HG03159 (cell line): ENCODE results near the gene CMTM1.
"Not testable (repeated sequence)": the region's sequence is repeated elsewhere in the genome, so short reads cannot be mapped to it uniquely, and the experiment has no call there.

Source experiments
- ATAC-seq: cut with Tn5 transposase; IDR thresholded peaks from one replicate; pipeline ENCODE4 v1.9.1; 2021; ENCODE audit warnings: mild to moderate bottlenecking, moderate library complexity; ENCODE audit not compliant: unreplicated experiment

The CMTM1 gene

DNA sequence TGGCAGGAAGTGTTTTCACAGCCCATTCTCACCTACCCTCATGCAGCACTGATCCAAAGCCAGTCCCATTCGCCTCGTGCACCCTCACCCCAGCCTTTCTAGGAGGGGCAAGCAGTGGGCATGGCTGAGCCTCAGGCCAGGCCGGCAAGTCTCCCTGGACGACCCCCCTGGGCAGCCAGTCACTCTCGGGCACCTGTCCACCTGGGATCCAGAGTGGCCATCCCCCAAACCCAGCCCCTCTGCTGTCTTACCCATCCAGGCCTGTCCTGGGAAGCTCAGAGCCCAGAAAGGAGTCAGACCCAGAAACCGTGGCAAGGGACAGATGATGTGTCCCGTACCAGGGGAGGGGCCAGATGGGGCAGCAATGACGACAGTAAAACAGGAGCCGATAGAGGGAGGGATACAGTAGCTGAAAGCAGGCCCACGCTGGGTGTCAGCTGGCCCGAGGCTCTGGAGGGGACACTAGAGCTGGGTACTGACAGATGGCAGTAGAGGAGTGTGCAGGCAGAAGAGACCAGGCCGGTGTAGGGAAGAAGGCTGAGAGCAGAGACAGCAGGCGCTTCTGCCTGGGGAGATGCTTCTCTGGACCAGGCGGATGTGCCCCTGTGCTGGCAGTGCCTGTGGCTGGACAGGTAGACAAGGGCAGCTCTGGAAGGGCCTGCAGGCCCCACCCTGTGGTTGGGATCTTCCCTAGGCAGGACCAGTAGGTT, 44.0 kb downstream of the CMTM1 start:
- ATAC-seq = no peak

DNA sequence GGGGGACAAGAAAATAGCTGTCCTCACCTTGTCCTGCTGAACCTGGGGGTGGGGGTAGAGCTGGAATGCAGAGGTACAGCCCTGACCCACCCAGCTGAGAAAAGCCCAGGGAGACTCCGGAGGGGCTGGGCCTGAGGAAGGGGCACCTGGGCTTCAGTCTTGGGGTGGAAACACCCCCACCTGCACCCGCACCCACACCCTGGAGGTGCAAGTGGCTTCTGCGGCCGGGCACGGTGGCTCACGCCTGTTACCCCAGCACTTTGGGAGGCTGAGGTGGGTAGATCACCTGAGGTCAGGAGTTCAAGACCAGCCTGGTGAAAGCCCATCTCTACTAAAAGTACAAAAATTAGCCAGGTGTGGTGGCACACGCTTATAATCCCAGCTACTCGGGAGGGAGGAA, 45.7 kb downstream of the CMTM1 start:
- ATAC-seq = not testable (repeated sequence)

DNA sequence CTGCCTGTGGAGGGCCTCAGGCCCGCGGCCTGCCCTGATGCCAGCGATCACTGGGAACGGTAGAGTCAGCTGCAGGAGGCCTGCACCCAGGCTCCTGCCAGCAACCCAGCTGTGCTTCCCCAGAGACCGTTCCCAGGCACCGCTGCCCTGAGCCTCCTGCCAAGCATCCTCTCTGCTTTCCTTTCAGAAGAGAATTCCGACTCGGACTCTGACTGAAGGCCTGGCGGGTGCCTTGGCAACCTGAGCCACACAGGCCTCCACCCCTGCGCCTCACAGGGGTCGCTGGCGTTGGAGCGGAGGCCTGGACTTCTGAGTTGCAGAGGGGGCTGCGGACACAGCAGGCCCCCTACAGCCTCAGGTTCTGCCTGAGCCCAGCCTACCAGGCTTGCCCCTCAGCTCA, 46.2 kb downstream of the CMTM1 start:
- ATAC-seq = no peak

DNA sequence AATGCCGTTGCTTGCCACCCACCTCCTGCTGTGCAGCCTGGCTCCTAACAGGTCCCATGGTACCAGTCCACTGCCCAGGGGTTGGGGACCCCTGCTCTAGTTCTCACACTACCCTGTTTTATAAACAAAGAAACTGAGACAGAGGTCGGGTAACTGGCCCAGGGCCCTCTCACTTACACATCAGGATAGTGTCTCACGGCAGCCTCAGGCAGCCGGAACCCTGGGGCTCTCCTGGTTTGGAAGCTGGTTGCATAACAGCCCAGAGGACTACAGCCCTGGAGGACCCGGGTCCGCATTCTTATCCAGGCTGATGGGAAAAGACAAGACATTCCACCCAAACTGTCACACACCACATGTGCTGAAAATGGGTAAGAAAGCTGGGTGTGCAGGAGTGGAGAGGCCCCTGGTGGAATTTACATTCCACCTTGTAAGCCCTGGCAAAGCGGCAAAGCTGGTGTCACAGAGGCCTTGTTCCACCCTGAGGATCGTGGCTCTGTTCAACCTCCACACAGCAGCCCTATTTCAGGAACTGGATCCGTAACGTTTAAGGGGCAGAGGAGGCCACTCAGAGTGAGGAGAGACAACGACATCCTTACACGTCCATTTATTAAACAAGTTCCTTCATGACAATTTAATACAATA, 48.0 kb downstream of the CMTM1 start:
- no peak for ATAC-seq

DNA sequence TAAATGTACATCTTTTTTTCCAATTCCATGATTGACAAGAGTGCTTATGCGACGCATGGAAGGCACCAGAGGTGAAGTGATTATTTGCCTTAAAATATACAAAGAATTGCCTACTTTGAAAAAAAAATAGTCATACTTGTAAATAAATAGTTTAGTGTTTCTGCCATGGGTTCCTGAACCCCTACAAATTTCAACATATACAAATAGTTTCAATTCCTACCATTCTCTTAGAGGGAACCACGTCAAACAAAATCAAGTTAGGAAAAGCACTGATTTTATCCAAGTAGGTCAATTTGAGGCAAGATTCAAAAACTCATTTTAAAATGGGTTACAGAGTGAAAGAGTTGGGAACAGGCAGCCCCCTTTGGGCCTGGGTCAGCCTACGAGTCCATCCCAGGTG, 49.9 kb downstream of the CMTM1 start:
- no peak for ATAC-seq

DNA sequence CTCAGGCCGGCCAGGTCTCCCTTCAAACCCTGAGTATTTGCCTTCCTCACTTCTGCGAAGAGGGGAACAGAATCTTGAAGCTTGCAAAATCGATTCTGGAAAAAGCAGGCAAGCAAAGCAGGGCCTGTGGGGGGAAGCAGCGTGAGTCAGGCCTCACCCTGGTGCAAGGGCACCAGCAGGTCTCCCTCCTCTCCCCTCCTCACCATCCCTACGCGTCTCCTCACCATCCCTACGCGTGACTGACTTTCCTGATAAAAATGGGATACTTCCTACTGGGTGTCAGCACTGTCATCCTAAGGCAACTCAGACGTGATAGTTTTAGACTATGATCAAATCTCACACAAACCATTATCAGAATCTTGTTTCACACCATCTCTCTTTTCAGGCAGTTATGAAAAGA, 50.4 kb downstream of the CMTM1 start:
- ATAC-seq = no peak

DNA sequence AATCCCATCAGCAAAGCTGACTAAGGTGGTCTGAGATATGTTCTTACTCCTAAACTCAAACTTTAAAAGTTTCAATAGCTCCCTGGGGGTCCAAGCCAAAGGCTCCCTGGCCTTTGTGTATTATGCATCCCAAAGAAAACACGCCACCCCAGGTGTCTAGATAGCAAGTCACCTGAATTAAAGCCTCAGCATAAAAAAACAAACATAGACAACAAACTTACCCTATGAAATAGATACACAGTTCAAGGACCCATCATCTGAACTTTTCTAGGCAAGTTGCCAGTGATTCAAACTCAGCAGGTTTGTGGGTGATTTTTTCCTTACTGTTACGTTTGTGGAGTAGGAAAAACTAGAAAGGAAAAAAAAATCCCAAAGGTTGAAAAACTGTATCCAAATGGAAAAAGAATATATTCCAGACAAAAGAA, 50.8 kb downstream of the CMTM1 start:
- ATAC-seq = no peak

DNA sequence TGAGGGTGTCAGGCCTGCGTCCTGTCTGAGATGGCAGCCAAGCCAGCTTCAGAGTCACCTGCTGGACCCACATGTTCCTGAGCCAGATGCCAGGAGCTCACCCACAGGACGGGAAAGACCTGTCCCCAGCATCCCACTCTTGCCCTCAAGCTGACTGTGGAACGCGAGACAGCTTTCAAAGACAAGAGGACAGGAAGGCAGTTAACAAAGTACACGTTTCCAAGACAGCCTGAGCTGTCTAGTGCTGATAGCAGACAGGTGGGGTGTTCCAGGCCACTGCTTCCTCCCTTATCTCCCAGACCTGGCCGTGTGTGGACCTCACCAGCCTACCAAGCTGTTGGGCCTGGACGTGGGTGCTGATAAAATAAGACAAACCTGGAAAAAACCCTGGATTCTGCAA, 51.5 kb downstream of the CMTM1 start:
- no peak for ATAC-seq

DNA sequence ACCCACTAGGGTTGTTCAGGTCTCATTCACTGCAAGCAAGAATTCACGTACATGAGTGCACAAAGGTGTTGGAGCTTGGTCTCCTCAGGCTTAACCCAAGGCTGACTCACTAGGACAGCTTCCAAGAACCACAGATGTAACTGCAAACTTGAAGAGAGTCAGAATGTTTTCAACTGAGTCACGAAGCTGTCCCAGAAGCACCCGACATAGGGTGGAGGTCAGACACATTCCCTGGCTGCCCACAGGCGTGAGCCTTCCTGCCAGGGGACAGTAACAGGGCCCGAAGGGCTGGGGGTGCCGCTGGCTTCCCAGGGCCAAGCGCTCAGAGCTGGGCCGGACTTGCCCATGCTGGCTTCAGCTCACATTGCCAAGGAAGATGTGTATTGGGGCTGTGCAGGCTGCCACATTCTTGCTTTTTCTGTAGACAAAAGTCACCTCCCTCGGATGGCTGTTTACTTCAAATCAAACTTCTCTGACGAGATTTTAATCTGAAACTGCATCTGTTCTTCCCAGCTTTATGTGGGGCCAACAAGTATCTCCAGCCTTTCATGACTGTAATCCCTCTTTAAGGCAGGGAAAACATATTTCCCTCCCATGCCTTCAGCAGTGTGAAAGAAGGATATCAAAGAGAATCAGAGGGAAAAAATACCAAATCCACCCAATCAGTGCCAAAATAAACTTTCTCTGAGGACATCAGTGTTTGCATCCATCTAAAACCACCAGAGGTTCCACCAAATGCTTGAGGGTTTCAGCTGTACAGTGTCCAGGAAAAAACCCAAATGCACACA, 52.5 kb downstream of the CMTM1 start:
- no peak for ATAC-seq

DNA sequence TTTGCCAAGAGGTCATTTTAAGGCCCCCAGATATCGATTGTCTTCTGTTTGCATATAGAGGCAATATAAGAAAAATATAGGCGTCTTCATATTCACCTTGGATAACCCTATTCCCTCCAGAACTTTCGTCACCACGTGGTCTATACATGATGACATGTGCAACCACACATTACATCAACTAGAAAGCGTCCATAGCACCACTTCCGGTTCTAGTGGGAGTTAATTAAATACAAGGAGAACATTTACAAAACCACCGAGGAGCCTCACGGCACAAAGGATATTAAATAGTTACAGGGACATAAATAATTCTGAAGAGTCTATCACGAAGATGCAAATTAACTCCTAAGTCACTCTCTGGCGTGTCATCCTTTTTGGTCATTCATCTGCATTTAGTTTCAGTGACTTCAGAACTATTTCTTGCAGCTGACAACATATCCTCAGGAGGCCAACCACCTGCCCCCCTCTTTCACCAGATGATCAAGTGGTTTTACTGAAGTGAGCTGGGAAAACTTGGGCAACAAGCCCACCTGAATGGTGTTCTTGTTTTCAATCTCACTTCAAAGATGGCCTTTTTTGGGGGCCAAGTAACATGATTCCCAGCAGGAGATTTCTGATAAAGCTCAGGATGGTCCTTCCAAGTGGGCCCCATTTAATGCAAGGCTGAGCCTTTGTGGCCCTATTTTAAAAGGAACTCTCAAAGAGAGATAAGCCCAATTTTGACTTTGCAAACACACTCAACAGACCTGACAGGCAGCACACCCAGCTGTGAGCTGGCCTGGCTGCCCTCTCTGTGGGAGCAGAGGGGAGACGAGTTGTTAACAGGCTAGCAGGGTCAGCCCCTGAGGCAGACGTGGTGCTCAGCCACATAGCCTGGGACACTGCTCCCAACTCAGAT, 53.5 kb downstream of the CMTM1 start:
- ATAC-seq = no peak

DNA sequence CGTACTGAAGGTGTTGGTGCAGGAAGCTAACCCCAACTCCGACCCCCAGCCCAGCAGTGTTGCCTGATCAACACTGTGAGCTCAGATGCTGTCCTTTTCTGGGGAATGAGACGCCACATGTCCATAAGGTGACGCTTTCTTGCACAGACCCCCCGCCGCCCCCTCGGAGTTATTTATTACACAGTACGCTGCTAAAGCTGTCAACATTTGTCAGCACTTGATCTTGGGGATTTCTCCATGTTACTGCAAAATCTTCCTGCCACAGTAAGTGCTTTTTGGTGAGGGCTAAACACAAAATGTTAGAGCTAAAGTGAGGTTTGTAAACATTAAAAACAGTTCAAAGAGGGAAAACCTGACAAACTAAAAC, 54.2 kb downstream of the CMTM1 start:
- no peak for ATAC-seq

DNA sequence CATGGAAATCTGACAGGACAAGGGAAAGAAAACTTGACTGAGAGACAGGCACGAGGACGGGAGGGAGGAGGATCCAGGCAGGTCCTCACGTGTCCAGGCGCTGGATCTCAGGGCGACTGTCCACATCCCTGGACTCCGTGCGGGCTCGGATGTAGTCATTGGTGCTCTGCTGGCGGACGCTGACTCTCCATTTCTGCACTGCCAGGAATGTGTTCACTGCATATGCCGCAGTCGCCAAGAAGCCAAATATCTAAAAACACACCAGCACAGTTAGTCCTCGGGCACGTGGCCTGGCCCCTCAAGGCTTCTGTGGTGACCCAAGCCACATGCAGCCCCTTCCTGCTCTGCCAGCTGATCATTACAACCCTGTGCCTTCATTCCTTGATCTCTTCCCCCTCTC, 55.7 kb downstream of the CMTM1 start:
- no peak for ATAC-seq

DNA sequence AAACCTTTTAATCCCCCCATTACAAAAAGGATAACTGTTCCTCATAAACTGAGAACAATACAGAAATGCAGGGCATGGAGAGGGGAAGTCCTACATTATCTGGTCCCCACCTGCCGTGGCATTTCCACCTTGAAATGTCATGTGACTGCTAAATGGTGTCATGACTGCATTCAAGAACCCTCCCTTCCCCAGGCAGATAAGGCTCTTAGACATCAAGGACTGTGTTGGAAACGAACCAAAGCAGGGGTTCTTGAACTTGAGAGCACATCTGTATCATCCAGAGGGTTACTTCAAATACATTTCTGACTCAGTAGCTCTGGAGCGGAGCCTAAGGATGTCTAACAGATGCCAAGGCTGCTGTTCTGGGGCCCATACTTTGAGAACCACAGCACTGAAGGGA, 56.6 kb downstream of the CMTM1 start:
- ATAC-seq = no peak

DNA sequence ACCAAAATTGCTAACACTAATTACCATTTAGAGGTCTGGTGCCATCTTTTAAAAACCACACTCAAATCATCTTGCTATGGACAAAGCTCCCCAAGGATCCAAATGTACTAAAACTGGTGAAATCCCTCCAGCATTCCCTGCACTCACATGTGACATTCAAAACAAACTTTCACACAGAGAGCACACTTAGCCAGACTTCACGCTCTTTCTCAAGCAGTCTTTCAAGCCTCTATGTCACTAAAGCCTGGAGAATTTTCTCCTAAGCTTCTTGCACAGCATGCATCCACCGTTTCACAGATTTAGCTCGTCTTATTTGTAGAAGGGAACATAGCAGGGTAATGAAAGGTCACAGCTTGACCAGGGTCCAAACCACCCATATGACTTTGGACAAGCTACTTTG, 57.5 kb downstream of the CMTM1 start:
- no peak for ATAC-seq

DNA sequence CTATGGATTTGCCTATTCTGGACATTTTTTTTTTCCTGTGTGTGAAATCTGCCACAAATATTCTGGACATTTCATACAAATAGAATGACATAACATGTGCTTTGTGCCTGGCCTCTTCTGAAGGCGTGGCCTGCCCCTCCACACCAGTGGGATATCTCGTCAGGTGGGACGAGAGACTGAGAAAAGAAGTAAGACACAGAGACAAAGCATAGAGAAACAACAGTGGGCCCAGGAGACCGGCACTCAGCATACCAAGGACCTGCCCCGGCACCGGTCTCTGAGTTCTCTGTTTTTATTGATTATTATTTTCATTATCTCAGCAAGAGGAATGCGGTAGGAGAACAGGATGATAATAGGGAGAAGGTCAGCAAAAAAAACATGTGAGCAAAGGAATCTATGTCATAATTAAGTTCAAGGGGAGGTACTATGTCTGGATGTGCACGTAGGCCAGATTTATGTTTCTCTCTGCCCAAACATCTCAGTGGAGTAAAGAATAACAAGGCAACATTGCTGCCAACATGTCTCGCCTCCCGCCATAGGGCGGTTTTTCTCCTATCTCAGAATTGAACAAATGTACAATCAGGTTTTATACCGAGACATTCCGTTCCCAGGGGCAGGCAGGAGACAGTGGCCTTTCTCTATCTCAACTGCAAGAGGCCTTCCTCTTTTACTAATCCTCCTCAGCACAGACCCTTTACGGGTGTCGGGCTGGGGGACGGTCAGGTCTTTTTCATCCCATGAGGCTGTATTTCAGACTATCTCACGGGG, 61.6 kb downstream of the CMTM1 start:
- not testable (repeated sequence) for ATAC-seq
